ENCODE data around the gene OSGEP. TPM values are rescaled to one million over a fixed set of nuclear protein-coding genes. Genes with fewer than 3 reads are reported as not detected.
A peak's percentile ranks its signal among the peaks of the same experiment; 100 is the strongest.

OSGEP gene
- total and polyA plus RNA-seq, 2 of the 13 experiments (the other 11 are each of a cell fraction or from before 2014, with no cell fraction given), result 39.7 to 41.1 TPM

DNA sequence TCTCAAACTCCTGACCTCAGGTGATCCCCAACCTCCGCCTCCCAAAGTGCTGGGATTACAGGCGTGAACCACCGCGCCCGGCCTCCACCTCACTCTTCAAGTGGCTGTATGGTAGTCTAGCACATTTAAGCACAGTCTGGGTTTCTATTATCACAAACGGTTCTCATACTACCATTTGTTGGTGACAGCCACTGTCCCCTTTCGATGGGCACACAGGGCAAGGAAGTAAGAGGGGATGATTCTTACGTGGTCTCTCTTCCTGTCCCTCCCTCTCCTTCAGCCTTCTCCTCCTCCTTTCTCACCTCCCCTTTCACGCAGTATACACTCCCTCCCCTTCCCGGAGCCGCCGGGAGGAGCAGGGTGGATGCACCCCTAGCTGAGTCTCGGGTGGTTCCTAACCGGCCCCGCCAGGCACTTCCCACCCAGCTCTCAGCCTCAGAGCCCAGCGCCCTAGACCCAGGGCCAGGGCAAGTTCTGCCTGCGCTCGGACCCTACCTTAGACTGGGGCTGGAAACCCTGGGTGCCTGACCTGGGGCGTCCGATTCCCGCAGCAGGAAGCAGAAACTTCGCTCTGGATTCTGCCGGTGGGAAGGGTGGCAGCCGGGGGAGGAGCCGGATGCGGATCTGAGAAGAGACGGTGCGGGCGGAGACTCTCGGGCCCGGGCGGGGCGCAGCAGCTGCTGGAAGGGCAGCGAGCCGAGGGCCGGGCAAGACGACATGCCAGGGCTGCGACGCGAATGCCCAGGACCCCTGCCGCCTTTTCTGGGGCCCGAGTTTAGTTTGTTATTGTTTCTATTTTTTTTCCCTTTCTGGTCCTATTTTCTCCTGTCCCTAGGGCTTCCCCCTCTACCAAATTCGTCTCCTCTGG lies 41.5 kb downstream of the OSGEP start, which contains the start of gene TEP1 (continued):
- TF ChIP-seq, protein P1, sequence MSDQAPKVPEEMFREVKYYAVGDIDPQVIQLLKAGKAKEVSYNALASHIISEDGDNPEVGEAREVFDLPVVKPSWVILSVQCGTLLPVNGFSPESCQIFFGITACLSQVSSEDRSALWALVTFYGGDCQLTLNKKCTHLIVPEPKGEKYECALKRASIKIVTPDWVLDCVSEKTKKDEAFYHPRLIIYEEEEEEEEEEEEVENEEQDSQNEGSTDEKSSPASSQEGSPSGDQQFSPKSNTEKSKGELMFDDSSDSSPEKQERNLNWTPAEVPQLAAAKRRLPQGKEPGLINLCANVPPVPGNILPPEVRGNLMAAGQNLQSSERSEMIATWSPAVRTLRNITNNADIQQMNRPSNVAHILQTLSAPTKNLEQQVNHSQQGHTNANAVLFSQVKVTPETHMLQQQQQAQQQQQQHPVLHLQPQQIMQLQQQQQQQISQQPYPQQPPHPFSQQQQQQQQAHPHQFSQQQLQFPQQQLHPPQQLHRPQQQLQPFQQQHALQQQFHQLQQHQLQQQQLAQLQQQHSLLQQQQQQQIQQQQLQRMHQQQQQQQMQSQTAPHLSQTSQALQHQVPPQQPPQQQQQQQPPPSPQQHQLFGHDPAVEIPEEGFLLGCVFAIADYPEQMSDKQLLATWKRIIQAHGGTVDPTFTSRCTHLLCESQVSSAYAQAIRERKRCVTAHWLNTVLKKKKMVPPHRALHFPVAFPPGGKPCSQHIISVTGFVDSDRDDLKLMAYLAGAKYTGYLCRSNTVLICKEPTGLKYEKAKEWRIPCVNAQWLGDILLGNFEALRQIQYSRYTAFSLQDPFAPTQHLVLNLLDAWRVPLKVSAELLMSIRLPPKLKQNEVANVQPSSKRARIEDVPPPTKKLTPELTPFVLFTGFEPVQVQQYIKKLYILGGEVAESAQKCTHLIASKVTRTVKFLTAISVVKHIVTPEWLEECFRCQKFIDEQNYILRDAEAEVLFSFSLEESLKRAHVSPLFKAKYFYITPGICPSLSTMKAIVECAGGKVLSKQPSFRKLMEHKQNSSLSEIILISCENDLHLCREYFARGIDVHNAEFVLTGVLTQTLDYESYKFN (CRISPR knock-in tag; conservative IDR thresholded peaks at IDR 0.05), result peak; percentile 55
- TF ChIP-seq ZNF3 (CRISPR knock-in tag; IDR thresholded peaks at IDR 0.05), result no peak
- TF ChIP-seq HOXA3 (CRISPR knock-in tag; IDR thresholded peaks at IDR 0.05), result peak; percentile 61; the same call in 1 of the 2 replicates
- TF ChIP-seq AGO2 (optimal IDR thresholded peaks at IDR 0.05; ENCODE audit: low read depth, low read length), result peak; percentile 58
- TF ChIP-seq, protein P2, sequence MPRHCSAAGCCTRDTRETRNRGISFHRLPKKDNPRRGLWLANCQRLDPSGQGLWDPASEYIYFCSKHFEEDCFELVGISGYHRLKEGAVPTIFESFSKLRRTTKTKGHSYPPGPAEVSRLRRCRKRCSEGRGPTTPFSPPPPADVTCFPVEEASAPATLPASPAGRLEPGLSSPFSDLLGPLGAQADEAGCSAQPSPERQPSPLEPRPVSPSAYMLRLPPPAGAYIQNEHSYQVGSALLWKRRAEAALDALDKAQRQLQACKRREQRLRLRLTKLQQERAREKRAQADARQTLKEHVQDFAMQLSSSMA (CRISPR knock-in tag; IDR thresholded peaks at IDR 0.05), result peak; percentile 82; the same call in 1 of the 2 replicates
- no peak for TF ChIP-seq JUNB (CRISPR knock-in tag; IDR thresholded peaks at IDR 0.05; ENCODE audit: borderline replicate concordance)
- TF ChIP-seq ZNF430 (CRISPR knock-in tag; IDR thresholded peaks at IDR 0.05), result no peak
- TF ChIP-seq RBM39 (IDR thresholded peaks at IDR 0.05; ENCODE audit: low read depth, low read length, poor library complexity, severe bottlenecking), result peak; percentile 83
- no peak for TF ChIP-seq ZNF75D (CRISPR knock-in tag; IDR thresholded peaks at IDR 0.05; ENCODE audit: borderline replicate concordance)
- peak; percentile 78 for TF ChIP-seq SALL2 (CRISPR knock-in tag; IDR thresholded peaks at IDR 0.05)
- TF ChIP-seq ZNF180 (CRISPR knock-in tag; IDR thresholded peaks at IDR 0.05; ENCODE audit: borderline replicate concordance, low read depth), result no peak
- TF ChIP-seq, protein P3, sequence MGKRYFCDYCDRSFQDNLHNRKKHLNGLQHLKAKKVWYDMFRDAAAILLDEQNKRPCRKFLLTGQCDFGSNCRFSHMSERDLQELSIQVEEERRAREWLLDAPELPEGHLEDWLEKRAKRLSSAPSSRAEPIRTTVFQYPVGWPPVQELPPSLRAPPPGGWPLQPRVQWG (CRISPR knock-in tag; IDR thresholded peaks at IDR 0.05; ENCODE audit: borderline replicate concordance, low read depth), result 0 out of 2 replicates have a peak, but pooled peaks have one; percentile 72
- TF ChIP-seq, protein P4, sequence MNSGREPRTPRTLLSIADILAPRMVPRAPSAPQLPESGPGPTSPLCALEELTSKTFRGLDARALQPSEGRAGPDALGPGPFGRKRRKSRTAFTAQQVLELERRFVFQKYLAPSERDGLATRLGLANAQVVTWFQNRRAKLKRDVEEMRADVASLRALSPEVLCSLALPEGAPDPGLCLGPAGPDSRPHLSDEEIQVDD (CRISPR knock-in tag; IDR thresholded peaks at IDR 0.05; ENCODE audit: borderline replicate concordance), result 0 out of 2 replicates have a peak, but pooled peaks have one; percentile 15
- peak; percentile 60; the same call in 1 of the 2 replicates for TF ChIP-seq ZNF605 (CRISPR knock-in tag; IDR thresholded peaks at IDR 0.05)
- TF ChIP-seq NR2F2 (IDR thresholded peaks at IDR 0.05; ENCODE audit: borderline replicate concordance, low read depth), result no peak
- TF ChIP-seq, protein P5, sequence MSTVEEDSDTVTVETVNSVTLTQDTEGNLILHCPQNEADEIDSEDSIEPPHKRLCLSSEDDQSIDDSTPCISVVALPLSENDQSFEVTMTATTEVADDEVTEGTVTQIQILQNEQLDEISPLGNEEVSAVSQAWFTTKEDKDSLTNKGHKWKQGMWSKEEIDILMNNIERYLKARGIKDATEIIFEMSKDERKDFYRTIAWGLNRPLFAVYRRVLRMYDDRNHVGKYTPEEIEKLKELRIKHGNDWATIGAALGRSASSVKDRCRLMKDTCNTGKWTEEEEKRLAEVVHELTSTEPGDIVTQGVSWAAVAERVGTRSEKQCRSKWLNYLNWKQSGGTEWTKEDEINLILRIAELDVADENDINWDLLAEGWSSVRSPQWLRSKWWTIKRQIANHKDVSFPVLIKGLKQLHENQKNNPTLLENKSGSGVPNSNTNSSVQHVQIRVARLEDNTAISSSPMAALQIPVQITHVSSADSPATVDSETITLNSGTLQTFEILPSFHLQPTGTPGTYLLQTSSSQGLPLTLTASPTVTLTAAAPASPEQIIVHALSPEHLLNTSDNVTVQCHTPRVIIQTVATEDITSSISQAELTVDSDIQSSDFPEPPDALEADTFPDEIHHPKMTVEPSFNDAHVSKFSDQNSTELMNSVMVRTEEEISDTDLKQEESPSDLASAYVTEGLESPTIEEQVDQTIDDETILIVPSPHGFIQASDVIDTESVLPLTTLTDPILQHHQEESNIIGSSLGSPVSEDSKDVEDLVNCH (CRISPR knock-in tag; IDR thresholded peaks at IDR 0.05), result peak; percentile 62; the same call in 1 of the 2 replicates
- TF ChIP-seq, protein P6, sequence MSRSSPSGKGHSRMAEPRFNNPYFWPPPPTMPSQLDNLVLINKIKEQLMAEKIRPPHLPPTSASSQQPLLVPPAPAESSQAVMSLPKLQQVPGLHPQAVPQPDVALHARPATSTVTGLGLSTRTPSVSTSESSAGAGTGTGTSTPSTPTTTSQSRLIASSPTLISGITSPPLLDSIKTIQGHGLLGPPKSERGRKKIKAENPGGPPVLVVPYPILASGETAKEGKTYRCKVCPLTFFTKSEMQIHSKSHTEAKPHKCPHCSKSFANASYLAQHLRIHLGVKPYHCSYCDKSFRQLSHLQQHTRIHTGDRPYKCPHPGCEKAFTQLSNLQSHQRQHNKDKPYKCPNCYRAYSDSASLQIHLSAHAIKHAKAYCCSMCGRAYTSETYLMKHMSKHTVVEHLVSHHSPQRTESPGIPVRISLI (CRISPR knock-in tag; IDR thresholded peaks at IDR 0.05; ENCODE audit: borderline replicate concordance), result no peak; the same call in 1 of the 2 replicates
